GM18502 (cell line): ENCODE measurements around the gene ZNF646.
"Not testable (repeated sequence)": the region's sequence is repeated elsewhere in the genome, so short reads cannot be mapped to it uniquely, and the experiment has no call there.

Source experiments
- ATAC-seq: cut with Tn5 transposase; IDR thresholded peaks from one replicate; pipeline ENCODE4 v1.9.1; 2021; ENCODE audit warnings: mild to moderate bottlenecking; ENCODE audit not compliant: unreplicated experiment, poor library complexity

Gene ZNF646

DNA sequence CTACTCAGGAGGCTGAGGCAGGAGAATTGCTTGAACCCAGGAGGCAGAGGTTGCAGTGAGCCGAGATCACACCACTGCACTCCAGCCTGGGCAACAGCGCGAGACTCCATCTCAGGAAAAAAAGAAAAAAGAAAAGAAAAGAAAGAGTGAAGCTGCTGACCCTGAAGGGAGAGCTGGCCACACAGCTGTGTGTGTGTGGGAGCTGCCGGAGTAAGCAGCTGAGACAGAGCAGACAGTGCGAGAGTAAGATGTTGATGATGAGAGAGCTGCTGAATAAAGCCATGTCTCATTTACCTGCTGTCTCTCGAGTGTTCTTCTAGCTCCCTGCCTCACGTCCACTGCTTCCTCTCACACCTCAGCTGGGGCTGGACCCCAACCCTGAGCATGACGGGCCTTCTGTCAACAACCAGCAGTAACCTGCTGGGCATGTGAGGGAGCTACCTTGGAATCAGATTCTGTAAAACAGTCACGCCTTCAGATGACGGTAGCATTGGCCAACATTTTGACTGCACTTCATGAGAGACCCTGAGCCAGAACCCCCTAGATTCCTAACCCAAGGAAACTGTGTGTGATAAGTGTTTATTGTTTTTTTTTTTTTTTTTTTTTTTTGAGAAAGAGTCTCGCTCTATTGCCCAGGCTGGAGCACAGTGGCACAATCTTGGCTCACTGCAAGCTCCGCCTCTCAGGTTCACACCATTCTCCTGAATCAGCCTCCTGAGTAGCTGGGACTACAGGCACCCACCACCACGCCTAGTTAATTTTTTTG, 26.8 kb downstream of the ZNF646 start:
- ATAC-seq = not testable (repeated sequence)

DNA sequence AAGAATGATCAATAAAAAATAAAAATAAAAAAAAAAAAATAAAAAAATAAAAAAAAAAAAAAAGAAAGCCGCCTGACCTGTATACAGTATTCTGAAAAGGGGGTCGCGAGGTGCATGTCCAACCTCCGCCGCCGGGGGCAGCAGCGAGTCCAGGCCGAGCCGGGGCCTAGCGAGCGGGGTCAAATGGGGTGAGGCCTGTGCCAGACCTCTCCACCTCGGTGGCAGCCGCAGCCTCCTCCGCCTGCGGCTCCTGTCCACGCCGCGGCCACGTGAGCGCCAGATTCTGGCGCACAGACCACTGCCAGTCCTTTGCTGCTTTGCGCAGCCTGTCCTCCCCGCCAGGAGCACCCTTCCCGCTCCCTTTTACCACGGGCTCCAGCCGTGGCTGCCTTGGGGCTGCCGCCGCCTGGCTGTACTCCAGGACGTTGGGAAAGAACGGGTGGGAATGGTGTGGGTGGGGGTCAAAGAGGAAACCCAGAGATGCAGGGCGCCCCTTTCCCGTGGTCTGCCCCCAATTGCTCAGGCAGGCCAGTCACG, 31.5 kb downstream of the ZNF646 start:
- ATAC-seq = peak; percentile 51

DNA sequence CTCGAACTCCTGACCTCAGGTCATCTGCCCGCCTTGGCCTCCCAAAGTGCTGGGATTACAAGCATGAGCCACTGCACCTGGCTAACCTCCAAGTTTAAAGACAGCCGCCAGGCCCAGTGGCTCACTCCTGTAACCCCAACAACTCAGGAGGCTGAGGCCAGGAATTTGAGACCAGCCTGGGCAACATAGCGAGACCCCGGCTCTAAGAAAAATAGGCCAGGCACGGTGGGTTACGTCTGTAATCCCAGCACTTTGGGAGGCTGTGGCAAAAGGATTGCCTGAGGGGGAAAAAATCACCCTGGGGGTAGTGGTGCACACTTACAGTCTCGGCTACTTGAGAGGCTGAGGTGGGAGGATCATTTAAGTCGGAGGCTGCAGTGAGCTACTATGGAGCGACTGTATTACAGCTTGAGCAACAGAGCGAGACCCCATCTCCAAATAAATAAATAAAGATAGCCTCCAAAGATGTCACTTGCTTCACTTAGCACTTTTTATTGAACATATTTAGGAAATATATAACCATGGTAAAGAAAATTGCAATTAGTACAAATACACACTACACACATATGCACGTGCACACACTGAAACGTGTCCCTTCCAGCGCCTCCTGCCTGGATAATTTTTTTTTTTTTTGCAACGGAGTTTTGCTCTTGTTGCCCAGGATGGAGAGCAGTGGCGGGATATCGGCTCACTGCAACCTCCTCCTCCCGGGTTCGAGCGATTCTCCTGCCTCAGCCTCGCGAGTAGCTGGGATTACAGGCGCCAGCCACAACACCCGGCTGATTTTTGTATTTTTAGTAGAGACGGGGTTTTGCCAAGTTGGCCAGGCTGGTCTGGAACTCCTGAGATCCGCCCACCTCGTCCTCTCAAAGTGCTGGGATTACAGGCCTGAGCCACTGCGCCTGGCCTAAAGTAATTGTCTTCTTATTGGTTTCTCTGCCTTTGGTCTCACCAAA, 32.6 kb downstream of the ZNF646 start:
- no peak for ATAC-seq

DNA sequence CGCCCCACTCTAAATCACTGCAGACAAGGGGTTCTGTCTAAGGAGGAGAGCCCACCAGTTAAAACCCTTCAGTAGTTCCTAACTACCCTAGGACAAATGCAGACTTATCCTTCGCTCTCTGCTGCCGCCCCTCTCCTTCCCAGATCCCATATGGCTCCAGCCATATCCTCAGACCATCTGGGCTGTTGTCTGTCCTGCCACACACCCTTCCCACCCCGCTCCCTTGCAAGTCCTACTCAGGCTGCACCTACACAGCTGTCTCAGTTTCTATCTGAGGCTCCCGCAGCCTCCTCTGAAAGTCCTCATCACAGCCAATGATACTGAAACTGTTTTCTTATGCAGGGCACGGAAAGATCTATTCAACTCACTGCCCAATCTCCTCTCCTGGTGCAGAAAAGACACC, 33.2 kb downstream of the ZNF646 start:
- ATAC-seq = peak; percentile 54

DNA sequence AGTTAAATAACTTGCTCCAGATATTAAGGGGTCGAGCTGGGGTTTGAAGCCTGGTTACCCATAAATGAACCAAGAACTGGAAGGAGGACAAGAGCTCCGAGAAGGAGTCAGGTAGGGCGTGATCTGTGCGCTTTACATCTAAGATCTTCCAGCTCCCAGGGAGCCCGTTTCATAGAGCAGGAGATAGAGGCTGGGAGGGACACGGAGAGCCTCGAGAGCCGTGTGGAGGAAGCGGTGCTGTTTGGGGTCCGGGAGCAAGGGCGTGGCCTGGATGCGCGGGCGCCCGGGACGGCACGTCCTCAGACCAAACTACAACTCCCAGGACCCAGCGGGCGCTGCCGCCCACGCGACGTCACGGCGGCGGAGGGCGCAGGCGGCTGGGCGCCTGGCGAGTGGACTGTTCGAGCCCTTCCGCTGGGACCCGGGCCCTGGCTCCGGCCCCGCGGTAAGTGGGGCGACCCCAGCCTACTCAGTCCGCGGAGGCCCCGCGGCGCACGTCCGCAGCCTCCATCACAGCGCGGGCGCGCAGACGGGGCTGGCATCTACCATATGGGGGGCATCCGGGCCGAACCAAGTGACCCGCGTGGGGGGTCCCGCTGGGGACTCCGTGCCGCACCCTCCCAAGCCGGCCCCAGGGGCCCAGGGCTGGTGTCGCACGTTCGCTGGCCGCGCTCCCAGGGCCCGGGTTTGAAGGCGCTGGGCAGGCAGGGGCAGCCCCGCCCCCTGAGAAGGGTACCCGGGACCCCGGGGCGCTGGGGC, 34.0 kb downstream of the ZNF646 start, which contains the start of gene BCKDK:
TSS of gene BCKDK (plus strand) at position 352 of the 759 bp plus-strand sequence. CDS start 838 bp downstream, outside the sequence.
- peak; percentile 85 for ATAC-seq

DNA sequence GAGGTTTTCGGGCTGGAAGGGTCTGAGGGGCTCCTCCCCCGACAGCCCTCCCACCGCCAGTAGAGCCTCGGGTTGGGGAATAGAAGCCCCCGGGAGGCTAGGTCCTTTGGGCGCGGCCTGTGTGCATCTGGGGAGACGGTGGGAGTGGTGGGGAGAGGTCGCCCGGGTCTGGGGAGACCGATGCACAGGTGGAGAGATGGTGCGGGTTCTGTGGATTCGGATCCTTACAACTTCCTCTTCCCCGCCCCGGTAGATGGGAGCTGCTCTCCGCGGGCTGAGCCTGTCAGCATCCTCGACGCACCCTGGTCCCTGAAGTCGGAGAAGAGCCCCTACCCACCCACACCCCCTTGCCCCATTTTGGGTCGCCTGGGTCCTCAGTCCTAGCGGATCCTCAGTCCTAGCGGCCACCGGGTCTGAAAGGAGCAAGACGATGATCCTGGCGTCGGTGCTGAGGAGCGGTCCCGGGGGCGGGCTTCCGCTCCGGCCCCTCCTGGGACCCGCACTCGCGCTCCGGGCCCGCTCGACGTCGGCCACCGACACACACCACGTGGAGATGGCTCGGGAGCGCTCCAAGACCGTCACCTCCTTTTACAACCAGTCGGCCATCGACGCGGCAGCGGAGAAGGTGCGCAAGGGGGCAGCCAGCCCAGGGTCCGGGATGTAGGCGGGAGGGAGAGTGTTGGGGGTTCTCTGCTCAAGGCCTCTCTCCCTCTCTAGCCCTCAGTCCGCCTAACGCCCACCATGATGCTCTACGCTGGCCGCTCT, 34.8 kb downstream of the ZNF646 start:
- no peak for ATAC-seq

DNA sequence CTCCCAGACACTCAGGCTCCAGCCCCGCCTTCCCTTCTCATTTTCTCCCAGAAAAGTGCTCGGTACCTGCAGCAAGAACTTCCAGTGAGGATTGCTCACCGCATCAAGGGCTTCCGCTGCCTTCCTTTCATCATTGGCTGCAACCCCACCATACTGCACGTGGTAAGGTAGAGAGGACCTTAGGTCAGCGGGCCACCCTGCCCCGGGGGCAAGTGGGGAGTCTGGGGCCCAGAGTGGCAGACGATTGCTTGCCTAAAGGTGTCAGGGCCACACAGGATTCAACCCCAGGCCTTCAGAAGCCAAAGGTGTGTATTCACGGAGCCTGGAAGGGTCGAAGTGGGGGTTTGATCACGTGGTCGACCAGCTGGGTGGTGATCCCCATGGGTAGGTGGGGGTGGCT, 35.4 kb downstream of the ZNF646 start:
- no peak for ATAC-seq

DNA sequence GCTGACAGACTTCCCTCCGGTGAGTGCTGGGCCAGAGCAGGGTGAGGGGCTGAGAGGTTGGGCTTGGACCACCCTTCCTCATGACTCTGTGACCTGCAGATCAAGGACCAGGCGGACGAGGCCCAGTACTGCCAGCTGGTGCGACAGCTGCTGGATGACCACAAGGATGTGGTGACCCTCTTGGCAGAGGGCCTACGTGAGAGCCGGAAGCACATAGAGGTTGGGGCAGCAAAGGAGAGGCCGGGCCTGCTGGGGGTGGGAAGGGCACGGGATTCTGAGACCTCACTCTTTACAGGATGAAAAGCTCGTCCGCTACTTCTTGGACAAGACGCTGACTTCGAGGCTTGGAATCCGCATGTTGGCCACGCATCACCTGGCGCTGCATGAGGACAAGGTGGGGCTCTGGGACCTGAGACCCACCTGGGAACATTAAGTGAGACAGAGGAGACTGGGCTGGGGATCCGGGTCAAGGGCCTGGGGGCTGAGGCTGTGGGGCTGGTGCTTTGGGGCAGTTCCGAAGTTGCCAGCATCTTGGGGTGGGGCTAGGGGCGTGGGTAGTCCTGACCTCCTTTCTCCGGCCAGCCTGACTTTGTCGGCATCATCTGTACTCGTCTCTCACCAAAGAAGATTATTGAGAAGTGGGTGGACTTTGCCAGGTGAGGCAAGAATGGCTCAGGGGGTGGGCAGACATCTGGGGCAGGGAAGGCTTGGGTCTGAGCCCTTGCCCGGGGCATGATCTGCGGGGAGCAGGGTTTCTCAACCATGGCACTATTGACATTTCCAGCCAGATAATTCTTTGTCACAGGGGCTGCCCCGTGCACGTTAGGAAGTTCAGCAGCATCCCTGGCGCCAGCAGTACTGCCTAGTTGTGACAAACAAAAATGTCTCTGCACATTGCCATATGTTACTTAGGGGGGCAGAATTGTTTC, 36.1 kb downstream of the ZNF646 start:
- ATAC-seq = no peak

DNA sequence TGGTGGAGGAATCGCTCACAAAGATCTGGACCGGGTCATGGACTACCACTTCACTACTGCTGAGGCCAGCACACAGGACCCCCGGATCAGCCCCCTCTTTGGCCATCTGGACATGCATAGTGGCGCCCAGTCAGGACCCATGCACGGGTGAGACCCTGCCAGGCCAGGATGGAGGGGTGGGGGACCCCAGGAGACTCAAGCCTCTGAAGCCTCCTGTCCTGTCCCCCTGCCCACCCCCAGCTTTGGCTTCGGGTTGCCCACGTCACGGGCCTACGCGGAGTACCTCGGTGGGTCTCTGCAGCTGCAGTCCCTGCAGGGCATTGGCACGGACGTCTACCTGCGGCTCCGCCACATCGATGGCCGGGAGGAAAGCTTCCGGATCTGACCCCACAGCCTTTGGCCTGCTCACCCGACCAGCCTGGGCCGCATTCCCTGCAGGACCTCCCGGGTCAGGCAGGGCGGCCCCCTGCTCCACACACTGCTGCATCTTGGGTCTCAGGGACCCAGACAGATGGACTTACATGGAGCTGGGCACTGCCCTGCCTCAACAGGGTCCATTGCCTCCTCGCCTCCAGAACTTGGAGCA, 37.8 kb downstream of the ZNF646 start:
- ATAC-seq = no peak

DNA sequence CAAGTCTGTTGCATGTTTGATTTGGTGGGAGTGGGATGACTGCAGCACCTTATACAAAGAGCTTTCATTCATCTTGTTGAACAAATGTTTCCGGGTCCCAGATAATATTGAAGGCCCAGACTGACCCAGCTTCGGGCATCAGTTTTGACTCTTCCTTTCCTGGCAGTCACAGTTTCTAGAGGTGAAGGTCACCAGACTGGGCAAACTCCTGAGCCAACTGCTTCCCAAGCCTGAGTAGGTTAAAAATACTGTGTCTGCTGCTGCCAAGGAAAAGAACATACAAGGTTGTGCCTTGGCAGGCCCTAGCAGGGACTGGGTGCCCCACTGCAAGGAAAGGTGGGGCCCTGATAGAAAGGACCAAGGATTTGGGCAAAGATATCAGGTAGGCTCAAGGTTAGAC, 38.5 kb downstream of the ZNF646 start:
- no peak for ATAC-seq

DNA sequence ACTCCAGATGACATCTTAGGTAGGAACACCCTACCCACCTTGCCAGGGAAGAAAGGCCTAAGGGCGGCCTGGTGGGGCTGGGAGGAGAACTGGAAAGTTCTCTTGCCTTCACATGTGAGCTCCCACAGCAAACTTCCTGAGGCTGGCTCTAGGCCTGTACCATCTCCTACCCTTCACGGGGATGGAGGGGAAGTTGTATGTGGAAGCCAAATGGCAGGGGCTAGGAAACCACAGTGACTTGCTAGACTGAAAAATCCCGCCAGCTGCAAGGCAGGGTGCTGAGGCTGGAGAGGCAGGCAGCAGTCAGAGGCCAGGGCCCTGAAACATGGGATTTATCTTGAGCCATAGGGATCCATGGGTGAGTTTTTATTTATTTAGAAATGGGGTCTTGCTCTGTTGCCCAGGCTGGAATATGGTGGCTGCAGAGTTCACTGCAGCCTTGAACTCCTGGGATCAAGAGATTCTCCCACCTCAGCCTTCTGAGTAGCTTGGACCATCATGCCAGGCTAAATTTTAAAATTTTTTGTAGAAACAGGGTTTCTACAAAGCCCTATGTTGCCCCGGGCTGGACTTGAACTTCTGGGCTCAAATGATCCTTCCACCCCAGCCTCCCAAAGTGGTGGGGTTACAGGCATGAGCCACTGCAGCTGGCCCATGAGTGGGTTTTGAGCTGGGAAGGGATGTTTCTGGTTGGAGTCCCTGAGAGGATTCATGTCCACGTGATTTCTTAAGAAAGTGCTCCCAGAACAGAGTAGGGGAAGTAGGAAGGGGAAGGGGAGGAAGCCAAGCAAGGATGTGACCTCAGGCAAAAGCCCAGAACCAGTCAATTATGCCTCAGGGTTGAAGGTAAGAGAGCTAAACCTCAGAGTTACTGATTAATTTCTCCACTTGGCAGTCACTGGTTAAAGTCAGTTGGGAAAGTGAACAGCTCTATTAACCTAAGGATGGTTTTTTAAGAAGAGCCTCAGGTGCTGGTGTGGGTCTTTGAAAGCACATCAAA, 39.2 kb downstream of the ZNF646 start:
- ATAC-seq = no peak

DNA sequence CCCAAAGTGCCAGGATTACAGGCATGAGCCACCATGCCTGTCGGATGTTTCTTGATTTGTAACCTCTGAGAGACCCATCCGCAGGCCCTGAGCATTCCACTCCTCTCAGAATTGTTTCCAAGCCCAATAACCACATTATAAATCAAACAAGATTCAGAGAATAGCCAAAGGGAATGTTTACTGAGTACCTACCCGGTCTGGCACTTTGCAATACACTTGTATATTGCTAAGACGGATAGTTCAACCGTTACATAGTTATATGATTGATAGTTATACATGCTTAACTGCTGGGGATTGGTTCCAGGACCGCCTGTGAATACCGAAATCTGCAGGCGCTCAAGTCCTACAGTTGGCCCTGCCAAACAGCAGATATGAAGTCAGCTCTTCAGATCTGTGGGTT, 40.2 kb downstream of the ZNF646 start:
- ATAC-seq = no peak

DNA sequence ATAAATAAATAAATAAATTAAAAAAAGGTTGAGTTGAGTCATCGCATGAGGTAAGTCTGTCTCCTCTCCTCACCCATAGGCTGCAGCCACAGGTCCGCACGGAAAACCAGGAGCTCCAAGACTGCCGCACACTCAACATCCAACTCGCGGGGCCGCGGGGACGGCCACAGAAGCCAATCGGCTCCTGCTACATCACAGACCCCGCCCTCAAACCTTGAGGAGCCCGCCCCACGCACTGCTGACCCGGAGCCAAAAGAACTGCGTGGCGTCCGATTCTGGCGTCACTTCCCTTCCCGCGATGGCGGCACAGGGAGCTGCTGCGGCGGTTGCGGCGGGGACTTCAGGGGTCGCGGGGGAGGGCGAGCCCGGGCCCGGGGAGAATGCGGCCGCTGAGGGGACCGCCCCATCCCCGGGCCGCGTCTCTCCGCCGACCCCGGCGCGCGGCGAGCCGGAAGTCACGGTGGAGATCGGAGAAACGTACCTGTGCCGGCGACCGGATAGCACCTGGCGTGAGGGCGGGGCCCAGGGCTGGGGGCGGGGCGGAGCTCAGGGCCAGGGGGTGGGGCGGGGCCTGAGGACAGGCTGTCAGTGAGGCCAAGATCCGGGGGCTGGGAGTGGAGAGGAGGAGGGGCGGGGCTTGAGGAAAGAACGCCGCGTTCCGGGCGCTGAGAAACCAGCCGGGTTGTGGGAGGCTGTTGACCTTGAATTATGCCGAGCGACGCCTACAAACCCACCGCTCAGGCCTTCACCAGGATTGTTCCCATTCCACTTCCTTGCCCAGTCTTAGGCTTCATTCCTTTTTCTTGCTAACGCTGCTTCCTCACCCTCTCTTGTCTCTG, 43.4 kb downstream of the ZNF646 start, which contains the start of gene KAT8:
TSS of gene KAT8 (plus strand) at position 281 of the 839 bp plus-strand sequence. CDS start at position 299, 18 bp downstream.
- ATAC-seq = peak; percentile 88

DNA sequence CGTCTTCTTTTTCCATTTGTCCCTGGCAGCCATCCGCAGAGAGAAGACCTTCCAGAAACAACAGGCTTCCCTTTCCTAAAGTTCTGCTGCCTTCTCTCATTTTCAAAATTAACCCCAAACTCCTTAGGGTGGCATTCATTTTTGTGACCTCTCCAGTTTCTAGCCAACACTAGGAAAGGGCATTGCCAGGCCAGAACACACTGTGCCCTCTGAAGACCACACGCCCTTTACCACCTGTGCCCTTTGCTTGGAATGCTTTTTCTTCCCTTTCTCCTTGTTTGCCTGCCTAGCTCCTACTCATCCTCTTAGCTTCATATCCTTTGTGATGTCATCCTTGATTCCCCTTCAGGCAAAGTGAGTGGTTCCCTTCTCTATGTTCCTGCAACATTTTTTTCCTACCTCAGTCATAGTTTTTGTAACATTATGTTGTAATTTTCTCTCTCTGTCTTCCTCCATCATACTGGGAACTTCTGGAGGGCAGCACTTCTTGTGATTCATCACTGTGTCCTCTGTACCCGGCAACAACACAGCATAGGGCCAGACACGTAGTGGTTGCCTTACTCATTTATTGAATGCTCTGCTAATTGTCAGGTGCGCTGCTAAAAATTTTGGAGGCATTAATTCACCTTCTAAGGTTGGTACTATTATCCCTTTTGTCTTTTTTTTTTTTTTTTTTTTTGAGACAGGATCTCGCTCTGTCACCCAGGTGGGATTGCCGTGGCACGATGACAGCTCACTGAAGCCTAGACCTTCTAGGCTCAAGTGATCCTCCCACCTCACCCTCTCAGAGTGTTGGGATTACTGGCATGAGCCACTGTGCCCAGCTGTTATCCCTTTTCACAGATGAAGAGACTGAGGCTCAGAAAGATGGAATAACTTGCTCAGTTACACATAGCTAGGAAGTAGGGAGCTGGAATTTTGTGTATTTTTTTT, 44.3 kb downstream of the ZNF646 start:
- ATAC-seq = no peak

DNA sequence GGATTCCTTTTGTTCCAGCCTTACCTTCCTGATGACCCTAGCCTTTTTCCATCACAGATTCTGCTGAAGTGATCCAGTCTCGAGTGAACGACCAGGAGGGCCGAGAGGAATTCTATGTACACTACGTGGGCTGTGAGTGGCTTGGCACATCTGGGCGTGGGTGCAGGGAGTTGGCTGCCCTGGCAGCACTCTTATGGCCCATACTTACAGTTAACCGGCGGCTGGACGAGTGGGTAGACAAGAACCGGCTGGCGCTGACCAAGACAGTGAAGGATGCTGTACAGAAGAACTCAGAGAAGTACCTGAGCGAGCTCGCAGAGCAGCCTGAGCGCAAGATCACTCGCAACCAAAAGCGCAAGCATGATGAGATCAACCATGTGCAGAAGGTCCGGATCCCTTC, 45.9 kb downstream of the ZNF646 start:
- no peak for ATAC-seq
